ENCODE measurements around the gene LYSMD1.
A peak's percentile ranks its signal among the peaks of the same experiment; 100 is the strongest.

The LYSMD1 gene

GRCh38 chr1:151165738-151166504 is at the start of gene LYSMD1, which contains the start of gene SCNM1 (continued):
- no peak for TF ChIP-seq ZFP41 (tag by site-specific recombination; IDR thresholded peaks at IDR 0.05; ENCODE audit: borderline replicate concordance)
- no peak for TF ChIP-seq RBAK (tag by site-specific recombination; IDR thresholded peaks at IDR 0.05)
- no peak; the same call in 1 of the 2 replicates for TF ChIP-seq BCL11A (tag by site-specific recombination; IDR thresholded peaks at IDR 0.05; ENCODE audit: low read depth)
- no peak for TF ChIP-seq PATZ1 (tag by site-specific recombination; IDR thresholded peaks at IDR 0.05)
- no peak for TF ChIP-seq ZNF658 (tag by site-specific recombination; IDR thresholded peaks at IDR 0.05)
- TF ChIP-seq ZNF280C (tag by site-specific recombination; IDR thresholded peaks at IDR 0.05): no peak
- TF ChIP-seq ZBTB21 (tag by site-specific recombination; IDR thresholded peaks at IDR 0.05): peak; percentile 67; the same call in 1 of the 2 replicates
- TF ChIP-seq ZNF426 (tag by site-specific recombination; IDR thresholded peaks at IDR 0.05): no peak
- 0 out of 2 replicates have a peak, but pooled peaks have one; percentile 23 for TF ChIP-seq SP7 (tag by site-specific recombination; IDR thresholded peaks at IDR 0.05)
- no peak for TF ChIP-seq ZNF274 (IDR thresholded peaks at IDR 0.05; ENCODE audit: low read length)
- TF ChIP-seq ZNF274 (tag by site-specific recombination; IDR thresholded peaks at IDR 0.05; ENCODE audit: borderline replicate concordance): no peak
- no peak for TF ChIP-seq KLF9 (tag by site-specific recombination; IDR thresholded peaks at IDR 0.05; ENCODE audit: low read depth)
- no peak; the same call in none of the 2 replicates for TF ChIP-seq TRIM28 (IDR thresholded peaks at IDR 0.05; ENCODE audit: borderline replicate concordance, low read length)
- peak; percentile 91 for TF ChIP-seq ZNF518A (tag by site-specific recombination; conservative IDR thresholded peaks at IDR 0.05; ENCODE audit: low read depth)
- no peak for TF ChIP-seq ZFP3 (tag by site-specific recombination; IDR thresholded peaks at IDR 0.05; ENCODE audit: low read depth)
- TF ChIP-seq ZNF768 (tag by site-specific recombination; IDR thresholded peaks at IDR 0.05): no peak
- peak; percentile 59 for TF ChIP-seq ZEB2 (tag by site-specific recombination; IDR thresholded peaks at IDR 0.05)
- TF ChIP-seq ZNF138 (tag by site-specific recombination; IDR thresholded peaks at IDR 0.05; ENCODE audit: borderline replicate concordance): no peak
- no peak for TF ChIP-seq ZNF221 (tag by site-specific recombination; IDR thresholded peaks at IDR 0.05; ENCODE audit: borderline replicate concordance)
- no peak for TF ChIP-seq ZNF112 (tag by site-specific recombination; IDR thresholded peaks at IDR 0.05)
- TF ChIP-seq ZBTB44 (tag by site-specific recombination; IDR thresholded peaks at IDR 0.05): peak; percentile 56; the same call in 1 of the 2 replicates
- 0 out of 2 replicates have a peak, but pooled peaks have one; percentile 4 for TF ChIP-seq ZSCAN30 (tag by site-specific recombination; IDR thresholded peaks at IDR 0.05)
- no peak; the same call in 1 of the 2 replicates for TF ChIP-seq ZNF639 (tag by site-specific recombination; IDR thresholded peaks at IDR 0.05)
- peak; percentile 88 for TF ChIP-seq ZNF610 (tag by site-specific recombination; IDR thresholded peaks at IDR 0.05; ENCODE audit: borderline replicate concordance)
- no peak; the same call in 1 of the 2 replicates for TF ChIP-seq KLF7 (tag by site-specific recombination; IDR thresholded peaks at IDR 0.05; ENCODE audit: borderline replicate concordance)
- TF ChIP-seq ZNF169 (tag by site-specific recombination; IDR thresholded peaks at IDR 0.05): no peak
- no peak for TF ChIP-seq OVOL3 (tag by site-specific recombination; IDR thresholded peaks at IDR 0.05)
- no peak for TF ChIP-seq ZNF184 (tag by site-specific recombination; IDR thresholded peaks at IDR 0.05)
